GM18868 (cell line): Measurements from ENCODE around the gene C19orf25.
"Not testable (repeated sequence)": the region's sequence is repeated elsewhere in the genome, so short reads cannot be mapped to it uniquely, and the experiment has no call there.

Source experiments
- ATAC-seq: cut with Tn5 transposase; IDR thresholded peaks from one replicate; pipeline ENCODE4 v1.9.1; 2021; ENCODE audit warnings: mild to moderate bottlenecking, moderate library complexity; ENCODE audit not compliant: unreplicated experiment

The C19orf25 gene

GRCh38 chr19:1512671-1513498, 33.9 kb upstream of the C19orf25 start, which contains the start of gene ADAMTSL5:
Gene ADAMTSL5 (minus strand): TSS chr19:1513019. CDS start chr19:1510943, 2,076 bp downstream.
- no peak for ATAC-seq

GRCh38 chr19:1511318-1512317, 32.6 kb upstream of the C19orf25 start:
- no peak for ATAC-seq

GRCh38 chr19:1510807-1511206, 31.8 kb upstream of the C19orf25 start:
- ATAC-seq: no peak

GRCh38 chr19:1510442-1510806, 31.4 kb upstream of the C19orf25 start:
- ATAC-seq: no peak

- no peak for ATAC-seq
These were observed 30.8 kb upstream of the C19orf25 start for GRCh38 chr19:1509602-1510441.

GRCh38 chr19:1508507-1508856, 29.5 kb upstream of the C19orf25 start:
- no peak for ATAC-seq

GRCh38 chr19:1507763-1508506, 28.9 kb upstream of the C19orf25 start:
- ATAC-seq: no peak

- ATAC-seq: no peak
These were observed 28.2 kb upstream of the C19orf25 start for GRCh38 chr19:1507192-1507660.

- no peak for ATAC-seq
These were observed 27.2 kb upstream of the C19orf25 start for GRCh38 chr19:1505991-1506881.

- no peak for ATAC-seq
These were observed 26.0 kb upstream of the C19orf25 start for GRCh38 chr19:1505012-1505411.

- ATAC-seq: no peak
These were observed 25.1 kb upstream of the C19orf25 start for GRCh38 chr19:1503925-1504773.

GRCh38 chr19:1503089-1503924, 24.3 kb upstream of the C19orf25 start:
- no peak for ATAC-seq

- ATAC-seq: no peak
These were observed 23.5 kb upstream of the C19orf25 start for GRCh38 chr19:1502433-1503088.

GRCh38 chr19:1501200-1501595, 22.2 kb upstream of the C19orf25 start:
- ATAC-seq: no peak

GRCh38 chr19:1499231-1499630, 20.2 kb upstream of the C19orf25 start:
- ATAC-seq: not testable (repeated sequence)

GRCh38 chr19:1497578-1498235, 18.7 kb upstream of the C19orf25 start:
- no peak for ATAC-seq
